Skin of body (tissue), 2 donors: ENCODE data around the gene NPAS3. TPM values are rescaled to one million over a fixed set of nuclear protein-coding genes. Genes with fewer than 3 reads are reported as not detected.

Source experiments
- DNase-seq: peaks from one replicate; lab custom pipeline; 2025; lab: John Stamatoyannopoulos, UW
- total RNA-seq: library from RNA; depleted of rRNA; stranded (reverse); fragments of >200 nt; gene quantifications from one replicate; pipeline ENCODE4 v1.2.3, GENCODE V29; 2014

The NPAS3 gene
- total RNA-seq, 1 donor from 2014 or later = 3.8 TPM

- DNase-seq = no peak
Observed at GRCh38 chr14:33699300-33699983, 760.8 kb downstream of the NPAS3 start.

DNA sequence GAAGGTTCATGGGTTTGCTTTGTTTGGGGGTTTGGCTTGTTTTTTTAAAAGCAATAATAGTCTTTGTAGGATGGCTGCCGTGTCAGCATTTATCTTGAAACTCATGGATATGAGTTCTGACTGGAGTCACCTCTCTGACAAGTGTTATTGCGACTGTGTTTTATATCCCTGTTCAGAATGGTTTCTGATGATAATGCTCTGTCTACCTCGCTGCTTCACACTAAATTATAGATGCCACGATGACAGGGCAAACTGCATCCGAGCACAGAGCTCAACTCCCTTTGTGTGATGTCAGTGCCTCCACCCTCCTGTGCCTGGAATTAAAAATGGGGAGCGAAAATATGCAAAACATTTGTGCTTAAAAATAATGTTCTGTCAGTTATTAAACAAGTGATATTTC is 761.4 kb downstream of the NPAS3 start:
- no peak for DNase-seq

DNA sequence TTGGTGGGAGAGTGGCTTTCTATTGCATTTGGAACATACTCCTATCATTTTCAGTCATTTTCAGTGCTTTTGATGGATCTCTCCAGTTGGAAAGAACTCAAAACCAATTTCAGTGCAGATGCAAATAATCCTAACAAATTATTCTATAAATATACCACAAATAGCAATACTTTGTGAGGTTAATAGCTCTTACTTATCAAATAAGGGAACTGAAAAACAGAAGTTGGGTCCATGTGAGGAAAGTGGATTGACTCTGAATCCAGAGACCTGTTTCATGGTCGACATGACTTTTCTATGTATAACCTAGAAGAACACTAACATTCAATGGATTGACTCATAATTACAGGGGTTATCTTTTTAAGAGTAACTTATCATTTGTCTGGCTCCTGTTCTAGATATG is 763.6 kb downstream of the NPAS3 start:
- DNase-seq = no peak

DNA sequence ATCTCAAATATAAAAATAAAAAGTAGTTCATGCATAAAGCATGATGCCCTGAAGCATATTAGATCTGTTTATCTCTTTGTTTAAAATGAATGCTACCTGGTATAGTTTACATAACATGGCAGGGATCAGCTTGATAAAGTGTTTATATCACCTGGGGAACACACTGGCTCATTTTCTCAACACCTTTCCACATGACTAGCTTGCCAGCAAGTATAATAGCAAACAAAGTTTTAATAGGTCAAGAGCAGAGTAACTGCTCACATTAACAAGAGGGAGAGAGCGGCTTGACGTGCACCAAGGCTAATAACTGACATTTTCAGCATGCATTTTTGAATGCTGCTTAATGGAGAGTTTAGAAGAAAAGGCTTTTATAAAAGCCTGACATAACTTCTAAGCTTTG is 765.8 kb downstream of the NPAS3 start:
- DNase-seq = no peak

DNA sequence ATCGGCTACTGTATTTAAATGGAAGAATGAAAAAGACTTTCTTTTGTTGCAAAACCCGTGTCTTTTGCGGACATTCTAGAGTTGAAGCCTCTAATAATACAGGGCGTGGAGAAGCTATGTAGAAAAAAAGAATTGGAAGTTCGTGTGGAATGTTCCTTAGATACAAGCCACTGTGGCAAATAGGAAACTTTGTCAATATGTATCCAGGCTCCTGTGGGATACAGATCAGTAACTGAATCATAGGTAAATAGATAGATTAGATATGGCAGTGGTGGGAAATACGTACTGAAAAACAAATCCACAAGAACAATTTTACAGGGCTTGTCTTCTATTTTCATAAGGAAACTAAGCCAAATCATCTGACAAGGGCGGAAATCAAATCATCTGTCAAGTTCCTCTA is 766.8 kb downstream of the NPAS3 start:
- no peak for DNase-seq

DNA sequence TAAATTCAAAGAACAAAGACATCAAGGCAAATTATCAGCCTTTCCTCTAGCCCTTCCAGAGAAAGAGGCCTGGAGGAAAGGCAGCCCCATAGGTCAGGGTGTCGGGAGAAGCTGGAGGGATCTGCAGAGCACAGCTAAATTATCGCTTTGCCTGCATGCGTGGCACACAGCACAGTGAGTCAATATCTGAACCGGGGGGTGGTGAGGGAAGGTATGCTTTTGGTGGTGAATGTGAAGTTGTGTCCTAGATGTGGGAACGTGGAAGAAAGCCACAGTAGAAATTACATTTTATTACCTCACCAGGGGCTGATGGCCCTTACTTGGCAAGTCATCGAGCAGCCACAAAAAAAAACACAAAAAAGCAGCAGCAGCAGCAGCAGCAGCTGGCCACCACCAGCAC is 769.0 kb downstream of the NPAS3 start:
- DNase-seq = no peak

- no peak for DNase-seq
Observed at GRCh38 chr14:33709283-33709682, 770.6 kb downstream of the NPAS3 start.

GRCh38 chr14:33709711-33710110 is 771.0 kb downstream of the NPAS3 start:
- no peak for DNase-seq

DNA sequence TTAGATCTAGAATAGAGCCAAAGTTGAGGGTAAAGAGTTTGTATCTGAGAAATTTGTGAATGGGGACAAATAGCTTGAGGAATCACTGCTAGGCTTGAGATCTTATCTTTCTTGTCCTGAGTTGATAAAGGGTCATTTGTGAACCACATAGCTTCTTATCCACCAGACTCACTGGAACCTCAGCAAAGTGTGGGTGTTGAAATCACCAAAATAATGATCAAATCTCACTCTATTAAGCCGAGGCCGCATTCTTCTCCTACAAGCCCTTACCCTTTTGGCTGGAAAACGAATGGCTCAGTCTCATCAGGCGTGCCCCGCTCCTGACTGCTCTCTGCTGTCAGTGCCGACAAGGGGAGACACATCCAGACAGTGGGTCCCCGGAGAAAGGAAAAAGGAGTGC is 771.6 kb downstream of the NPAS3 start:
- no peak for DNase-seq

- DNase-seq = no peak
Observed at GRCh38 chr14:33711194-33711593, 772.5 kb downstream of the NPAS3 start.

- DNase-seq = no peak
Observed at GRCh38 chr14:33711811-33712216, 773.1 kb downstream of the NPAS3 start.

DNA sequence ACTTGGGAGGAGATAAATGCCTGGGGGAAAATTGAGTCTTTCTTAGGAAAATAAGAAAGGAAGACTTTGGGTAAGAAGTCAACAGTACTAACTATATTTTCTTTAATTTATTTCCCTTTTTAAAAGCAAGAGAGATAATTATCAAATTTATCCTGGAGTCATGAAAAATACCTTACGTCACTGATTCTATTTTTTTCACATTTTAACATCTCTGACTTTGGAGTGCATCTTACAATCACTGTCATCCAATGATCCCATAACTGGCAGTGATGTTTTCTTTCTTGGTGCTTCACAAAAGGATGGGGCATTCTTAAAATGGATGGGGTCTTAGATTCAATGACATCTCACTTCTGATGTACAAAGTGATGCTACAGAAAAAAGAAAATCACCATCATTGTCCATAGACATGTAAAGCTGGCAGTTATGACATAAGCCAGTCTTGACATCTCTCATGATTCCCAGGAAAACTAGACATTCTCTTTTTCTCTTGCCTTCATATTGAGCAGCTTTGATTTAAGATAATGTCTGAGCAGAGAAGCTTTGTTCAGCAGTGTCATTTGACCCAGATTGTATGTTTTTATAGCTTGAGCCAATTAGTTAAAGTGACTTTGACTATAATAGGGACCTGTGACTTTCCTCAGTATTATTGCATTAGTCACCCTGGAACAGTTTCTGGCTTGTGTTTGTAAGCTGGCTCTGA is 776.0 kb downstream of the NPAS3 start:
- no peak for DNase-seq

DNA sequence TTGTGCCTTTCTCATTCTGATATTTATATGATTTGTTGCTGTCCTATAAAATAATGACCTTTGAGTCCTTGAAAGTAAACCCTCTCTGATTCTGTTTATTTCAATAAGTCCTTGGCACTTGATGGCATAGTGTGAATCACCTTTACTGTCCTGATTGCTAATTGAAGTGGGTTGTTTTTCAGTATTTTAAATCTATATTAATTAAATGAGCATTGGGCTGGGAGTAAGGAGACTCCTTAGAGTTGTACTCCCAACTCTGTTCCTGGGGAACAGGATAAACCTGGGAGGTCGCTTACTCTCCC is 776.5 kb downstream of the NPAS3 start:
- DNase-seq = no peak

DNA sequence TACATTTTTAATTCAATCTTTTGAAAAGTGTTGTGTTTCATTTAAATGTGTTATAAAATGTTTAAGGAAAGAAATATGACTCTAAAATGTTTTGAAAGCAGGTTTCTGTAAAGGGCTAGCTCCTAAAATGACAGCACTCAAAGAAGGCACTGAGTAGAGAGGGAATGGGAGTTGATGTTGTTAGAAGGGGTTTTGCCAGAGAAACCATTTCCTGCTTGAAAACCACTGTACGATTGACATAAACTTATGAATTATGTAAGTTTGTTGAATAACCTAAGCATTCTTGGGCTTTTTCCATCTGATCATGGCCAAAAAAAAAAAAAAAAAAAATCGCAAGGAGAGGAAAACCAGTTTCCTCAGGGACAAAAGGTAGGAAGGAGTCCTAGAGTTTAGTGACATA is 778.2 kb downstream of the NPAS3 start:
- no peak for DNase-seq

DNA sequence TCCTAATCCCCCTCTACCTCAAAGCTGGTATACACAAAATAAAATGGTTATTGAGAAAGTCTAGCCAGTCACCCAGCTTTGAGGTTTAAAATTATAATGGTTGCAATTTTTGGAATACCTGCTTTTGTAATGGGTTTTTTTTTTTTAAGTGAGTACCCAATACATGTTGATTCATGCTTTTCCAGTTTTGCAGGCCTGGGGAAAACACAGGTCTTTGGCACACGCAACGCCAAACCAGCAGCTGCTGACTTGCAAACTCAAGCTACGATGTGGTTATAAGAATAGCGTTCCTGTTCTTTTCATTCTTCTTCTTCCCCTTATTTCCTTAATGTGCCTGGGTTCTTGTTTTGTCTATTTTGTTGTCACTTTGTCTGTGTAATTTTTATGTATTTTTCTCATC is 779.2 kb downstream of the NPAS3 start:
- no peak for DNase-seq

- DNase-seq = no peak
Observed at GRCh38 chr14:33720284-33720787, 781.7 kb downstream of the NPAS3 start.

DNA sequence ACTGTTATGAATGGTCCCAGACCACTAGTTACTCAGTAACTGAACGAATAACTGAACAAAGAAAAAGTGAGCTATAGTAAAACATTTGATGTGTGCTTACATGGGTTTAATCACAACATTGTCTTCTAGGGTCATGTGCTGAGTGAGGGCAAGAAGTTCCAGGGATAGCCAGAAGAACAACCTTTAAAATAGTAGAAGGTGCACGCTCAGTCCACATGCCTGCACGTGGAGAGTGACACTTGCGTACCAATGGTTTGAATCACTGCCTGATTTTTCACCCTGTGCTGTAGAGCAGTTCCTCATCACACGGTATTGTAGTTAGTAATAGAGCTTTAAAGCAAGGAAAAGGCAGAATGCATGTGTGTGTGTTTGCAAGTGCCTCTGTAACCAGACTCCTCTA is 788.0 kb downstream of the NPAS3 start:
- DNase-seq = no peak

DNA sequence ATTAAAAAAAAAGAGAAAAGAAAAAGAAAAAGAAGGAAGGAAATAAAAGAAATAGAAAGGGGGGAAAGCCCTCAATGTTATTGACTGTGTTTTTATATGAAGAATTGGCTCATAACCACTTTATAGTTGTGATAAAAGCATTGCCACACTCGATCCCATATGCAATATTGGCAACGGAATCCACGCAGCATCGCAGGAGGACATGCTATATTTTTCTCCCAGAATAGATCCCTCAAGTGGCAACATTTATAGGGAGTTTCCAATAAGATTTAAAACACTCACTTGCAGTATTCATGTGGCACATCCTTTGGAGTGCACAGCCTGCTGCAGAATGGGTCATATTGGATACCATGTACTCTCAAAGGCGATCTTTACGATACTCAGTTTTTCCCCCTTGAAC is 788.9 kb downstream of the NPAS3 start:
- no peak for DNase-seq

GRCh38 chr14:33728010-33728498 is 789.4 kb downstream of the NPAS3 start:
- DNase-seq = no peak

GRCh38 chr14:33730156-33730555 is 791.5 kb downstream of the NPAS3 start:
- no peak for DNase-seq

DNA sequence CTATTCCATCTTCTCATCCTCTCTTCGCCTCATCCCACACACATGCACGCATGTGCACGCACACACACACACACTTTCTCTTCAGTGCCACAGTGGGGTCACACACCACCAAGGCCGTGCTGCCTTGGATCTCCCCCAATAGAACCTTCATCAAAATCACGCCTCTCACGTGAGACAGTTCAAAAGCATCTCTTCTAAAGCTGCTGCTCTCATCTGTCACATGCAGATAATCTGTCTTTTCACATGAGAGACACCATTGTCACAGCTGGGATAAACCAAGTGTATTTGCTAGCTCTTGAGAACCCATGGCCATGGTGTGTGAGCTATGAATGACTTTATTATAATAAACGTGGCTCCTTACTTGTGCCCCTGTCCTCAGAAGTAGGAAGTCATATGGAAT is 793.5 kb downstream of the NPAS3 start:
- no peak for DNase-seq

DNA sequence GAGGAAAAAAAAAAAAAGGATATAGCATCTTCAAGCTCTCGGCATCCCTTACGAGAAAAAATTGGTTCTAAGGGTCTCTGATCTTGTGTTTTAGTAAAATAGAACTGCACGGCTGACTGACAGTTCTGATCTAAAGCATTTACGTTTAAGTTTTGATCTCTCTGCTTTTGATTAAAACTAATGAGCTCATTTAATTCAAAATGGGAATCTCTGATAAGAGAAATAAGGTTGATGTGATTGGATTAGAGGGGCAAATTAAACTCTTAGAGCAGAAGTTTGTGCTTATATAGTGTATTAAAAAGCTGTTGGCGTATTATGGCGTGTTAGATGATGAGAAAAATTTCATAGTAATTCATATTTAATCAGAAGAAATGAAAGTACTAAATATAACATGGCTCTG is 794.6 kb downstream of the NPAS3 start:
- DNase-seq = no peak

DNA sequence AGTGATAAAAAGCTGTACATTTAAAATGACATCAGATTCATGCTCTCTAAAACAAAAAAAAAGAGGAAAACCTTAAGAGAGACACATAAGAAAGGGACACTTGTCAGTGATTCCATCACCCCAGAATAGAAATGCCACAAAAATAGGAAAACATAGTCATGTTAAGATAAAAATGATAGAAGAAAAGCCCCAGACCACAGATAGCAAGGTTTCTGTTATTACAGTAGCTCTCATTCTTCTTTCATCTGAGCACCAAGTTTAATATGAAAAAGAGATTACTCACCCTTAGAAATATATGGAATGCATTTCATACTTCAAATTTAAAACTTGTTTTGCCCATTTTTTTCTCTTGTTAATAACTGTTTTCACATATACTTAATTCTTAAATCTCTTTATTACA is 795.0 kb downstream of the NPAS3 start:
- no peak for DNase-seq
